ENCODE results near the gene FAM135A.

DNA sequence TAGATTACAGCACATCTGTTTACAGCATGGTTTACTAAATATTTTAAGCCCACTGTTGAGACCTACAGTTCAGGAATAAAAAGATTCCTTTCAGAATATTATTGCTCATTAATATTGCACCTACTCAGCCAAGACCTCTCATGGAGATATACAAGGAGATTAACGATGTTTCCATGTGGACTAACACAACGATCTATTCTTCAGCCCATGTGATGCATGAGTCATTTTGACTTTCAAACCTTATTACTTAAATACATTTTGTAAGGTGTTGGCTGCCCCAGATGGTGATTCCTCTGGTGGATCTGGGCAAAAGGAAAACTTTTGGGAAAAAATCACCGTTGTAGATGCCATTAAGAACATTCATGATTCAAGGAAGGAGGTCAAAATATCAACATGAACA lies 105.4 kb downstream of the FAM135A start:
- TF ChIP-seq, protein P1, sequence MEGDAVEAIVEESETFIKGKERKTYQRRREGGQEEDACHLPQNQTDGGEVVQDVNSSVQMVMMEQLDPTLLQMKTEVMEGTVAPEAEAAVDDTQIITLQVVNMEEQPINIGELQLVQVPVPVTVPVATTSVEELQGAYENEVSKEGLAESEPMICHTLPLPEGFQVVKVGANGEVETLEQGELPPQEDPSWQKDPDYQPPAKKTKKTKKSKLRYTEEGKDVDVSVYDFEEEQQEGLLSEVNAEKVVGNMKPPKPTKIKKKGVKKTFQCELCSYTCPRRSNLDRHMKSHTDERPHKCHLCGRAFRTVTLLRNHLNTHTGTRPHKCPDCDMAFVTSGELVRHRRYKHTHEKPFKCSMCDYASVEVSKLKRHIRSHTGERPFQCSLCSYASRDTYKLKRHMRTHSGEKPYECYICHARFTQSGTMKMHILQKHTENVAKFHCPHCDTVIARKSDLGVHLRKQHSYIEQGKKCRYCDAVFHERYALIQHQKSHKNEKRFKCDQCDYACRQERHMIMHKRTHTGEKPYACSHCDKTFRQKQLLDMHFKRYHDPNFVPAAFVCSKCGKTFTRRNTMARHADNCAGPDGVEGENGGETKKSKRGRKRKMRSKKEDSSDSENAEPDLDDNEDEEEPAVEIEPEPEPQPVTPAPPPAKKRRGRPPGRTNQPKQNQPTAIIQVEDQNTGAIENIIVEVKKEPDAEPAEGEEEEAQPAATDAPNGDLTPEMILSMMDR (IDR thresholded peaks at IDR 0.05) = no peak
- TF ChIP-seq POLR2A (IDR thresholded peaks at IDR 0.05) = no peak
- TF ChIP-seq POLR2AphosphoS5 (IDR thresholded peaks at IDR 0.05) = no peak

Measured in upper lobe of left lung (tissue), 4 donors.